ENCODE results near the gene KLF14.
"Not testable (repeated sequence)": the region's sequence is repeated elsewhere in the genome, so short reads cannot be mapped to it uniquely, and the experiment has no call there.

Gene KLF14

GRCh38 chr7:130721486-130722277 is 12.3 kb downstream of the KLF14 start:
- no peak for DNase-seq (ENCODE audit: low read depth, low spot score)
- no peak overlapping the region for H3K27ac ChIP-seq

- H3K27ac ChIP-seq = no peak overlapping the region
- no peak for DNase-seq (ENCODE audit: low read depth, low spot score)
Measured at GRCh38 chr7:130719541-130719940, 14.5 kb downstream of the KLF14 start.

- no peak overlapping the region for H3K27ac ChIP-seq
- no peak for DNase-seq (ENCODE audit: low read depth, low spot score)
Measured at GRCh38 chr7:130712416-130712815, 21.6 kb downstream of the KLF14 start.

- no peak overlapping the region for H3K27ac ChIP-seq
- DNase-seq (ENCODE audit: low read depth, low spot score) = no peak
Measured at GRCh38 chr7:130708766-130709165, 25.2 kb downstream of the KLF14 start.

- H3K27ac ChIP-seq = no peak overlapping the region
- DNase-seq (ENCODE audit: low read depth, low spot score) = no peak
Measured at GRCh38 chr7:130708001-130708400, 26.0 kb downstream of the KLF14 start.

GRCh38 chr7:130703851-130704250 is 30.2 kb downstream of the KLF14 start:
- DNase-seq (ENCODE audit: low read depth, low spot score) = no peak
- no peak overlapping the region for H3K27ac ChIP-seq

- H3K27ac ChIP-seq = no peak overlapping the region
- DNase-seq (ENCODE audit: low read depth, low spot score) = no peak
Measured at GRCh38 chr7:130701650-130702049, 32.4 kb downstream of the KLF14 start.

- H3K27ac ChIP-seq = no peak overlapping the region
- DNase-seq (ENCODE audit: low read depth, low spot score) = no peak
Measured at GRCh38 chr7:130700760-130701159, 33.2 kb downstream of the KLF14 start.

GRCh38 chr7:130699686-130700085 is 34.3 kb downstream of the KLF14 start:
- H3K27ac ChIP-seq = no peak overlapping the region
- no peak for DNase-seq (ENCODE audit: low read depth, low spot score)

GRCh38 chr7:130697820-130698219 is 36.2 kb downstream of the KLF14 start:
- DNase-seq (ENCODE audit: low read depth, low spot score) = no peak
- H3K27ac ChIP-seq = no peak overlapping the region

GRCh38 chr7:130695840-130696239 is 38.2 kb downstream of the KLF14 start:
- H3K27ac ChIP-seq = no peak overlapping the region
- no peak for DNase-seq (ENCODE audit: low read depth, low spot score)

GRCh38 chr7:130692396-130692795 is 41.6 kb downstream of the KLF14 start:
- H3K27ac ChIP-seq; DNase-seq (ENCODE audit: low read depth, low spot score): not testable (repeated sequence)

- no peak overlapping the region for H3K27ac ChIP-seq
- DNase-seq (ENCODE audit: low read depth, low spot score) = no peak
Measured at GRCh38 chr7:130689683-130690082, 44.3 kb downstream of the KLF14 start.

GRCh38 chr7:130683026-130683425 is 51.0 kb downstream of the KLF14 start:
- no peak overlapping the region for H3K27ac ChIP-seq
- no peak for DNase-seq (ENCODE audit: low read depth, low spot score)
